ENCODE data around the gene WDR91.

WDR91 gene

GRCh38 chr7:135159359-135160085 lies 51.8 kb downstream of the WDR91 start:
- DNase-seq: no peak

- no peak for DNase-seq
These were observed 52.5 kb downstream of the WDR91 start for GRCh38 chr7:135158874-135159273.

- DNase-seq: no peak
These were observed 53.1 kb downstream of the WDR91 start for GRCh38 chr7:135158141-135158655.

- no peak for DNase-seq
These were observed 55.0 kb downstream of the WDR91 start for GRCh38 chr7:135156290-135156689.

GRCh38 chr7:135154734-135155133 lies 56.6 kb downstream of the WDR91 start:
- DNase-seq: no peak

- DNase-seq: no peak
These were observed 58.9 kb downstream of the WDR91 start for GRCh38 chr7:135152442-135152841.

GRCh38 chr7:135151533-135151932 lies 59.8 kb downstream of the WDR91 start:
- no peak for DNase-seq

GRCh38 chr7:135151132-135151531 lies 60.2 kb downstream of the WDR91 start:
- DNase-seq: no peak

- DNase-seq: no peak
These were observed 61.1 kb downstream of the WDR91 start for GRCh38 chr7:135150072-135150782.

GRCh38 chr7:135147899-135148721 lies 63.2 kb downstream of the WDR91 start, which contains the start of gene TMEM140:
Gene TMEM140, plus strand, starts transcription at chr7:135148072. Its CDS starts 16,370 bp downstream, at chr7:135164442.
- no peak for DNase-seq

- DNase-seq: no peak
These were observed 63.9 kb downstream of the WDR91 start for GRCh38 chr7:135147341-135147898.

GRCh38 chr7:135143885-135144668 lies 67.2 kb downstream of the WDR91 start:
- DNase-seq: no peak
